NCI-H1417 (cell line): ENCODE measurements around the gene P2RY6.

Experiments used
- DNase-seq, 3 experiments: peaks; one replicate each; lab custom pipeline; 2025; lab: John Stamatoyannopoulos, UW

P2RY6 gene

GRCh38 chr11:73316422-73316821 is 44.3 kb downstream of the P2RY6 start:
- no peak for DNase-seq

- DNase-seq = no peak
Observed at GRCh38 chr11:73317373-73317772, 45.2 kb downstream of the P2RY6 start.

- no peak for DNase-seq
Observed at GRCh38 chr11:73317803-73318202, 45.7 kb downstream of the P2RY6 start.

GRCh38 chr11:73318501-73319011 is 46.4 kb downstream of the P2RY6 start:
- no peak for DNase-seq

GRCh38 chr11:73320763-73321603 is 48.8 kb downstream of the P2RY6 start:
- no peak for DNase-seq

GRCh38 chr11:73321604-73322381 is 49.7 kb downstream of the P2RY6 start:
- DNase-seq = peak in 2 of 3 experiments; percentile 15 to 49

- peak in 1 of 3 experiments; percentile 42 for DNase-seq
Observed at GRCh38 chr11:73322382-73323306, 50.5 kb downstream of the P2RY6 start.

- DNase-seq = no peak
Observed at GRCh38 chr11:73323464-73323863, 51.3 kb downstream of the P2RY6 start.

- no peak for DNase-seq
Observed at GRCh38 chr11:73324116-73324515, 52.0 kb downstream of the P2RY6 start.

- no peak for DNase-seq
Observed at GRCh38 chr11:73324665-73325035, 52.5 kb downstream of the P2RY6 start.

GRCh38 chr11:73325036-73325981 is 53.2 kb downstream of the P2RY6 start:
- no peak for DNase-seq

- DNase-seq = no peak
Observed at GRCh38 chr11:73326929-73327811, 55.0 kb downstream of the P2RY6 start.

GRCh38 chr11:73327812-73328364 is 55.8 kb downstream of the P2RY6 start:
- DNase-seq = no peak

GRCh38 chr11:73330569-73331093 is 58.5 kb downstream of the P2RY6 start:
- DNase-seq = peak in 1 of 3 experiments; percentile 9

- DNase-seq = no peak
Observed at GRCh38 chr11:73331138-73331916, 59.2 kb downstream of the P2RY6 start.

GRCh38 chr11:73333173-73333572 is 61.0 kb downstream of the P2RY6 start:
- no peak for DNase-seq

GRCh38 chr11:73333640-73334383 is 61.7 kb downstream of the P2RY6 start:
- no peak for DNase-seq
